Rectal smooth muscle tissue (tissue), 1 donor: ENCODE data around the gene TCF7L2.

Experiments
- H3K27ac ChIP-seq: one replicate; pipeline ENCODE4 v1.7.0; 2013; ENCODE audit warnings: low read depth, low read length, inconsistent platforms
- H3K27me3 ChIP-seq: one replicate; pipeline ENCODE4 v1.7.0; 2013; ENCODE audit warnings: low read length; ENCODE audit not compliant: control insufficient read depth, insufficient read depth
- H3K36me3 ChIP-seq: one replicate; pipeline ENCODE4 v1.7.0; 2013; ENCODE audit warnings: low read length; ENCODE audit not compliant: control insufficient read depth, insufficient read depth
- H3K4me1 ChIP-seq: one replicate; pipeline ENCODE4 v1.7.0; 2013; ENCODE audit warnings: low read length; ENCODE audit not compliant: control insufficient read depth, insufficient read depth
- H3K4me3 ChIP-seq: one replicate; pipeline ENCODE4 v1.7.0; 2013; ENCODE audit warnings: low read length
- H3K9ac ChIP-seq: one replicate; pipeline ENCODE4 v1.7.0; 2013; ENCODE audit warnings: low read length

Gene TCF7L2

GRCh38 chr10:112996462-112996861 lies 46.4 kb downstream of the TCF7L2 start:
- H3K27me3 ChIP-seq: no peaks in the 10 kb centered on the region
- peaks cover 3% of the 10 kb centered on the region for H3K36me3 ChIP-seq
- peaks cover 21% of the 10 kb centered on the region for H3K4me1 ChIP-seq
- H3K27ac ChIP-seq: no peak overlapping the region
- H3K9ac ChIP-seq: no peak overlapping the region
- no peak overlapping the region for H3K4me3 ChIP-seq

GRCh38 chr10:112999102-112999501 lies 49.1 kb downstream of the TCF7L2 start:
- Histone ChIP-seq H3K9ac (no peak overlapping the region), H3K4me1 (peaks cover 31% of the 10 kb centered on the region), H3K4me3 (no peak overlapping the region), H3K27me3 (no peaks in the 10 kb centered on the region), H3K27ac (no peak overlapping the region), H3K36me3 (peaks cover 3% of the 10 kb centered on the region)

- peaks cover 27% of the 10 kb centered on the region for H3K4me1 ChIP-seq
- no peak overlapping the region for H3K9ac ChIP-seq
- H3K27me3 ChIP-seq: no peaks in the 10 kb centered on the region
- H3K4me3 ChIP-seq: no peak overlapping the region
- H3K27ac ChIP-seq: peak overlapping the region; percentile 54
- H3K36me3 ChIP-seq: peaks cover 1% of the 10 kb centered on the region
Observed at GRCh38 chr10:113000442-113000841, 50.4 kb downstream of the TCF7L2 start.

- Histone ChIP-seq H3K4me3 (peak overlapping the region; percentile 14), H3K36me3 (no peaks in the 10 kb centered on the region), H3K9ac (no peak overlapping the region), H3K27ac (peak overlapping the region; percentile 54), H3K4me1 (peaks cover 30% of the 10 kb centered on the region), H3K27me3 (no peaks in the 10 kb centered on the region)
Observed at GRCh38 chr10:113000876-113001598, 51.0 kb downstream of the TCF7L2 start.

GRCh38 chr10:113001599-113002448 lies 51.8 kb downstream of the TCF7L2 start:
- Histone ChIP-seq H3K4me1 (peaks cover 30% of the 10 kb centered on the region), H3K4me3 (no peak overlapping the region), H3K27ac (no peak overlapping the region)

GRCh38 chr10:113002449-113002777 lies 52.4 kb downstream of the TCF7L2 start:
- H3K9ac ChIP-seq: no peak overlapping the region

More at GRCh38 chr10:113001599-113002448, 51.8 kb downstream of the TCF7L2 start:
- H3K27me3 ChIP-seq: no peaks in the 10 kb centered on the region
- no peaks in the 10 kb centered on the region for H3K36me3 ChIP-seq
- H3K9ac ChIP-seq: no peak overlapping the region

GRCh38 chr10:113003052-113003451 lies 53.0 kb downstream of the TCF7L2 start:
- Histone ChIP-seq H3K27ac (no peak overlapping the region), H3K27me3 (no peaks in the 10 kb centered on the region), H3K4me1 (peaks cover 32% of the 10 kb centered on the region), H3K4me3 (no peak overlapping the region), H3K9ac (no peak overlapping the region), H3K36me3 (no peaks in the 10 kb centered on the region)

More at GRCh38 chr10:113002449-113002777, 52.4 kb downstream of the TCF7L2 start:
- H3K36me3 ChIP-seq: no peaks in the 10 kb centered on the region
- H3K4me3 ChIP-seq: no peak overlapping the region
- H3K27me3 ChIP-seq: no peaks in the 10 kb centered on the region
- no peak overlapping the region for H3K27ac ChIP-seq
- peaks cover 30% of the 10 kb centered on the region for H3K4me1 ChIP-seq

- Histone ChIP-seq H3K27ac (no peak overlapping the region), H3K27me3 (no peaks in the 10 kb centered on the region), H3K36me3 (no peaks in the 10 kb centered on the region), H3K4me3 (no peak overlapping the region), H3K4me1 (peaks cover 32% of the 10 kb centered on the region), H3K9ac (no peak overlapping the region)
Observed at GRCh38 chr10:113004069-113004618, 54.1 kb downstream of the TCF7L2 start.

GRCh38 chr10:113005380-113005779 lies 55.3 kb downstream of the TCF7L2 start:
- no peak overlapping the region for H3K4me3 ChIP-seq
- no peaks in the 10 kb centered on the region for H3K27me3 ChIP-seq
- no peaks in the 10 kb centered on the region for H3K36me3 ChIP-seq
- H3K27ac ChIP-seq: no peak overlapping the region
- peaks cover 25% of the 10 kb centered on the region for H3K4me1 ChIP-seq
- no peak overlapping the region for H3K9ac ChIP-seq

GRCh38 chr10:113006656-113007342 lies 56.8 kb downstream of the TCF7L2 start:
- Histone ChIP-seq H3K27me3 (no peaks in the 10 kb centered on the region), H3K4me3 (no peak overlapping the region), H3K27ac (no peak overlapping the region), H3K36me3 (no peaks in the 10 kb centered on the region), H3K9ac (no peak overlapping the region), H3K4me1 (peaks cover 10% of the 10 kb centered on the region)

GRCh38 chr10:113007343-113007771 lies 57.3 kb downstream of the TCF7L2 start:
- Histone ChIP-seq H3K27ac (no peak overlapping the region), H3K36me3 (no peaks in the 10 kb centered on the region), H3K4me1 (peaks cover 7% of the 10 kb centered on the region), H3K27me3 (no peaks in the 10 kb centered on the region), H3K4me3 (no peak overlapping the region), H3K9ac (no peak overlapping the region)

- no peak overlapping the region for H3K4me3 ChIP-seq
- H3K27ac ChIP-seq: no peak overlapping the region
- no peak overlapping the region for H3K9ac ChIP-seq
- no peaks in the 10 kb centered on the region for H3K36me3 ChIP-seq
- no peaks in the 10 kb centered on the region for H3K27me3 ChIP-seq
- peaks cover 6% of the 10 kb centered on the region for H3K4me1 ChIP-seq
Observed at GRCh38 chr10:113007821-113008220, 57.8 kb downstream of the TCF7L2 start.
